ENCODE results near the gene CORO1A. TPM values are rescaled to one million over a fixed set of nuclear protein-coding genes. Genes with fewer than 3 reads are reported as not detected.
"Not testable (repeated sequence)": the region's sequence is repeated elsewhere in the genome, so short reads cannot be mapped to it uniquely, and the experiment has no call there.

Gene CORO1A
- total RNA-seq, 1 donor from 2014 or later = 70.0 TPM

DNA sequence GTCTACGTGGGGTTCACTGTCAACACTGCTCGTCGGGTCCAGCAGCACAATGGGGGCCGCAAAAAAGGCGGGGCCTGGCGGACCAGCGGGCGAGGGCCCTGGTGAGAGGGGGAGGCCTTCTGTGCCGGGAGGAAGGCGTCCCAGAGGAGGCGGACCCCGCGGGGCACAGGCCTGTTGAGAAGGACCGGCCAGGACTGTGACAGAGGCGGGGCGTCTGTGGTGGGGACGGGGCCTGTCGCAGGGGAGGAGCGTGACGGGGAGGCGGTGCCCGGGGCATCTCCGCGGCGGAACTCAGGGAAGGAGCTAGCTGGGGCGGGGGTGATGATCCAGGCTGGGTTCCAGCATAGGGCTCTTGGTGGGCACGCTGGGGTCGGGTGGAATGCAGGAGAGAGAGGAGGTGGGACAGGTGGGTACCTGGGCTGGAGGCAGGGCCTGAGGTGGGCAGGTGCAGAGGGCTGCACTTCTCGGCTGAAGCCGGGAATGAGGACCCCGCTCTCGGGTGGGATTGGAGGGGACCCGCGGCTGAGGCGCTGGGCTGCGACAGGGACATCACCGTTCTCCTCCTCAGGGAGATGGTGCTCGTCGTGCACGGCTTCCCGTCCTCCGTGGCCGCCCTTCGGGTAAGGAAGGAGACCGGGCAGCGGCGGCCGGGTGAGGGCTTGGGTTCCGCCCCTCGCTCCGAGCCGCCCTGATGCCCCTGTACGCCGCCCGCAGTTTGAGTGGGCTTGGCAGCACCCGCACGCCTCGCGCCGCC, 10.9 kb downstream of the CORO1A start:
- H3K27ac ChIP-seq; H3K27me3 ChIP-seq; H3K36me3 ChIP-seq; H3K9me3 ChIP-seq; intact Hi-C loops (cut with DNase I); H3K4me1 ChIP-seq: not testable (repeated sequence)
- H3K4me3 ChIP-seq = peak overlapping the region; percentile 50
- DNase-seq = peak; percentile 72
- peak; percentile 85 for ATAC-seq

DNA sequence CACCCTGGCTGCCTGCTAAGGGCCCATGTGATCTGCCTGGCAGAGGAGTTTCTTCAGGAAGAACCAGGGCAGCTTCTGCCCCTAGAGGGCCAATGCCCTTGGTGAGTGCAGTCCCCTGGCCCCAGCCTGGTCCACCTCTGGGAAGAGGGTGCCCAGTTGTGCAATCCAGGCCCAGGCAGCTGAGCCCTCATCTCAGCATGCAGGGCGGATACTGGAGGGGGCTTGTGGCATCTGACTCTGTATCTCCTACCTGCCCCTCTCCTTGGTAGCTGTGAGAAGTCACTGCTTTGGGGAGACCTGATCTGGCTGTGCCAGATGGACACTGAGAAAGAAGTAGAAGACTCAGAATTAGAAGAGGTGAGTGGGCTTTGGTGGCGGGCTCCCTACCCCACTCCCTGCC, 13.6 kb downstream of the CORO1A start:
- H3K9me3 ChIP-seq; DNase-seq; H3K27ac ChIP-seq; H3K4me1 ChIP-seq; ATAC-seq; intact Hi-C loops (cut with DNase I); H3K4me3 ChIP-seq; H3K27me3 ChIP-seq; H3K36me3 ChIP-seq: not testable (repeated sequence)

DNA sequence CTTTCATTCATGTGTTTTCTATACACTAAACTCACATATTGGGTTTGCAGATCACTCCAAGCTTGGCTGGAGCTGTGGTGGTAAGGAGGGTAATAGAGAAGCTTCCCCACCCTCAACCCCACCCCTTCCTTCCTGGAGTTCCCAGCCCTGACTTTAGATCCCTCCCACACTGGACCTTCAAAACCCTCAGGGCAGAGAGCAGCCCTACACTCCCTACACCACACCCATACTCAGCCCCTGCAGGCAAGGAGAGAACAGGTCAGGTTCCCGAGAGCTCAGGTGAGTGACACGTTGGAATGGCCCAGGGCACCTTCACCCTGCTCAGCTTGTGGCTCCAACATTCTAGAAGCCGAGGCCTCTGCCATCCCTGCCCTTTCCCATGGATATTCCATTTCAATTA, 15.6 kb downstream of the CORO1A start, which contains the start of gene SULT1A3:
Gene SULT1A3, plus strand, starts transcription at position 207 of the 400 bp plus-strand sequence. CDS start 1,474 bp downstream, outside the sequence.
- H3K4me1 ChIP-seq; H3K27ac ChIP-seq; intact Hi-C loops (cut with DNase I); H3K36me3 ChIP-seq; H3K4me3 ChIP-seq; H3K9me3 ChIP-seq; H3K27me3 ChIP-seq; DNase-seq: not testable (repeated sequence)
- peak; percentile 52 for ATAC-seq

DNA sequence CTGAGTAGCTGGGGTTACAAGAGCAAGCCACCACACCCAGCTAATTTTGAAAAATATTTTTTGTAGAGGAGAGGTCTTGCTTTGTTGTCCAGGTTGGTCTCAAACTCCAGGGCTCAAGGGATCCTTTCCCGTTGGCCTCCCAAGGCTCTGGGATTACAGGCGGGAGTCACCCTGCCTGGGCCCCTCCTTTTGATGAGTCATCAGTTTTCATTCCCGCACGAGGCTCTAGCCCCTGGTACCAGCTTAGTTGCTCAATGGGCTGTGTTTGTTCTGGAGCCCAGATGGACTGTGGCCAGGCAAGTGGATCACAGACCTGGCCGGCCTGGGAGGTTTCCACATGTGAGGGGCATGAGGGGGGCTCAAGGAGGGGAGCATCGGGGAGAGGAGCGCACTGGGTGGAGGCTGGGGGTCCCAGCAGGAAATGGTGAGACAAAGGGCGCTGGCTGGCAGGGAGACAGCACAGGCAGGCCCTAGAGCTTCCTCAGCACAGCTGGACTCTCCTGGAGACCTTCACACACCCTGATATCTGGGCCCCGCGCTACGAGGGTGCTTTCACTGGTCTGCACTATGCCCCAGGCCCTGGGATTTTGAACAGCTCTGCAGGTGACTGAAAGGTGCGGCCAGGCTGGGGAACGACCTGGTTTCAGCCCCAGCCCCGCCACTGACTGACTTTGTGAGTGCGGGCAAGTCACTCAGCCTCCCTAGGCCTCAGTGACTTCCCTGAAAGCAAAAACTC, 16.4 kb downstream of the CORO1A start:
- H3K36me3 ChIP-seq; H3K27me3 ChIP-seq; H3K4me3 ChIP-seq; H3K4me1 ChIP-seq; H3K27ac ChIP-seq; DNase-seq; intact Hi-C loops (cut with DNase I); H3K9me3 ChIP-seq: not testable (repeated sequence)
- ATAC-seq = peak; percentile 66

DNA sequence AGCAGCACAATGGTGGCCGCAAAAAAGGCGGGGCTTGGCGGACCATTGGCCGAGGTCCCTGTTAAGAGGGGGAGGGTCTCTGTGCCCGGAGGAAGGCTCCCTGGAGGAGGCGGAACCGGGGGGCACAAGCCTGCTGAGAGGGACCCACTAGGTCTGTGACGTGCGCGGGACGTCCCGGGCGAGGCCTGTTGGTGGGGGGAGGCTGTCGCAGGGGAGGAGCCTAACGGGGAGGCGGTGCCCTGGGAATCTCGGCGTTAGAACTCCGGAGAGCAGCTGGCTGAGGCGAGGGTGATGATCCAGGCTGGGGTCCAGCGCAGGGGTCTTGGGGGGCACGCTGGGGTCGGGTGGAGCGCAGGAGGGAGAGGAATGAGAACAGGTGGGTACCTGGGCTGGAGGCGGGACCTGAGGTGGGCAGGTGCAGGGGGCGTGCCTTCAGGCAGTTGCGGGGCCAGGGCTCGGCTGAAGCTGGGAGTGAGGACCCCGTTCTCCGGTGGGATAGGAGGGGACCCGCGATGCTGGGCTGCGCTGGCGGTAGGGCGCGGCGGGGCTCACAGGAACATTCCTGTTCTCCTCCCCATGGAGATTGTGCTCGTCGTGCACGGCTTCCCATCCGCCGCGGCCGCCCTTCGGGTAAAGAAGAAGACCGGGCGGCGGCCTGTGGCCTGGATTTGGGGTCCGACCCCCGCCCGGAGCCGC, 22.3 kb downstream of the CORO1A start:
- H3K27ac ChIP-seq; intact Hi-C loops (cut with DNase I); H3K36me3 ChIP-seq; H3K9me3 ChIP-seq; H3K4me1 ChIP-seq; H3K27me3 ChIP-seq: not testable (repeated sequence)
- peak; percentile 64 for DNase-seq
- ATAC-seq = peak; percentile 72
- H3K4me3 ChIP-seq = peak overlapping the region; percentile 57

DNA sequence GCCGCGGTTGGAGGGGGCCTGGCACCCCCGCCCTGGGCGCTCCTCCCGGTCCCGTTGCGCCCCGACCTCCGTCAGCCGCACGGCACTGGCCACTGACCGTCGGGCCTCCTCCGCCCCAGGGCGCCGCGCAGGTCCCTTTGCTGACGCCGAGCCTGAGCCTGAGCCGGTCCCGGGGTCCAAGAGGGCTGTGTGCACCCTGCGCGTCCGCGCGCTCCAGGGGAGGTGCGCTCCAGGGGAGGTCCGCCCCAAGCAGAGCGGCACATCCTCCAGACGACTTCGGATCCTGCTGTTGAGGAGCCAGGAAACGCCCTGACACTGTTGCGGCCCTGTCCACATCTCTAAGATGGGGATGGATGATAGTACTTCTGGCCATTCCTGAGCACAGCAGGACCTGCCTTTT, 22.9 kb downstream of the CORO1A start:
- H3K27ac ChIP-seq; H3K36me3 ChIP-seq; intact Hi-C loops (cut with DNase I); H3K4me1 ChIP-seq; DNase-seq; H3K9me3 ChIP-seq; H3K27me3 ChIP-seq: not testable (repeated sequence)
- peak; percentile 38 for ATAC-seq
- H3K4me3 ChIP-seq = peak overlapping the region; percentile 57

DNA sequence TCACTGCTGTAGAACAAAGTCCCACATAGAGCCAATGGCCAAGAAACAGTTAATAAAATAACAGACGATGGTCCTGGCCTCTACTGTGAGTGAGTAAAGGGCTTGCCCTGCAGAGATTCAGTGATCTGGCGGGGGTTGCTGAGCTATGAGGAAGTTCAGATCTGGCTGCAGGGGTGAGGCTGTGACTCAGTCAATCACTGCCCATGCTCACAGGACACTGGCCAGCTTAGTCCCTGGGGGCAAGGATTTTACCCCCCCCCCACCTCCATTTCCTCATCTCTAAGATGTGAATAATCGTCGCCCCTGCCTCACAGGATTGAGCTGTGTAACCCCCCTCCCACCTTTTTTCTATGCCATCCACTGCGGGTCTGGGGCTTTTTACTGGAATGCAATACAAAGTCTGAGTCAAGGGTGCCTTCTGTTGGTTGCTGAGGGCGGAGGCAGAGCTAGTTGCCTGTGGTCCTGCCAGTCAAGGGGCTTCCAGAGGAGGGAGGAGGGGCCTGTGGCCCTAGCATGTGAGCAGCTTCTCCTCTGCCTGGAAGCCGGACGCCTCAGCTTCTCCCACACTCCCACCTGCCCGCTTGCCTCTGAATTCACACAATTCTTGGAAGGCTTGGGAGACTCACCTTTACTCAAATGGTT, 23.8 kb downstream of the CORO1A start:
- DNase-seq = peak; percentile 21
- peak; percentile 56 for ATAC-seq
- intact Hi-C loops (cut with DNase I) = not testable (repeated sequence)

DNA sequence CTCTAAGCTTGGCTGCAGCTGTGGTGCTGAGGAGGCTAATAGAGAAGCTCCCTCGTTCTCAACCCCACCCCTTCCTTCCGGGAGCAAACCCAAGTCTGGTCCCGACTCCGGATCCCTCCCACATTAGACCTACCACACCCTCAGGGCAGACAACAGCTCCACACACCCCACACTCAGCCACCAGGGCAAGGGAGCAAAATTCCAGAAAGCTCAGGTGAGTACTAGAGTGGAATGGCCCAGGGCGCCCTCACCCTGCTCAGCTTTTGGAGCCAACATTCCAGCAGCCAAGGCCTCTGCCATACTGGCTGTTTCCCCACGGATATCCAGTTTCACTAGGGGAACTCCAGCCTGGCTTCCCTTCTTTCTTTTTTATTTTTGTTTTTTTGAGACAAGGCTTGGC, 25.6 kb downstream of the CORO1A start:
- intact Hi-C loops (cut with DNase I); H3K9me3 ChIP-seq; H3K27me3 ChIP-seq; H3K4me1 ChIP-seq; H3K4me3 ChIP-seq; DNase-seq; H3K36me3 ChIP-seq; H3K27ac ChIP-seq: not testable (repeated sequence)
- ATAC-seq = peak; percentile 62

More for the DNA sequence above, 23.8 kb downstream of the CORO1A start:
- not testable (repeated sequence) for H3K9me3 ChIP-seq, H3K36me3 ChIP-seq, H3K27ac ChIP-seq, H3K4me3 ChIP-seq, H3K4me1 ChIP-seq, H3K27me3 ChIP-seq

DNA sequence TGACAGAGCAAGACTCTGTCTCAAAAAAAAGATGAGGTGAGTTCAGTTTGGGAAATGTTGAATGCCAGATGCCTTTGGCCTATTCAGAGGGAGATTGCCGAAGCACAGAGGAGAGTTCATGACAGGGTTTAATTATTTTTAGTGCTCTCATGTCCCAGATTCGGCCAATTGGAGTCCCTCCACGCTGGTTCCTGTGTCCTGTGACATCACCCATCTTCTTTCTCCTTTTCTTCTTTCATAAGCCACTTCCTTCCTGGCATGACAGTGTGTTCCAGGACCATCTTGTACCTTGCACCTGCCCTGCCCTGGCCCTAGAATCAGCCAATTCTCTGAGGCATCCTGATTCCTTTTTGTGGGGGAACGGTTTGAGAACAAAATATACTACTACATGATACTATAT, 28.0 kb downstream of the CORO1A start:
- intact Hi-C loops (cut with DNase I); ATAC-seq: not testable (repeated sequence)

DNA sequence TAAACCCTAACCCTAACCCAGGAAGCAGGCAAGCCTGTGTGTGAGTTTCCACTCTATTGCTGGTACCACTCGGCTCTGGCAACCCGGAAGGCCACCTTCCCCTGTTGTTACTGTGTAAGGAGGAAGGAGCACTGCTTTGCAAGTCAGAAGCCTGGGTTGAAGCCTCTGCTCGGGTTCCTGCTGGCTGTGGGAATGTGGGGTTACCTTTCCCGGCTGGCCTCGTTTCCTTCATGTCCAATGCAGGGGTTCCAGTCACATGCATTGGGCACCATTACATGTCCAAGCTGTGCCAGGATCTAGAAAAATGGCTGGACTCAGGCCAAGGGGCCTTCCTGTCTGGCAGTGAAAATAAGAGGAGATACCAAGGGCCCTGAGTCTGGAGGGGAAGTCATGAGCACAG, 33.7 kb downstream of the CORO1A start:
- H3K4me1 ChIP-seq; H3K36me3 ChIP-seq; H3K4me3 ChIP-seq; intact Hi-C loops (cut with DNase I); H3K27ac ChIP-seq; ATAC-seq; H3K27me3 ChIP-seq; H3K9me3 ChIP-seq: not testable (repeated sequence)
- DNase-seq = peak; percentile 4

More for the DNA sequence above, 28.0 kb downstream of the CORO1A start:
- not testable (repeated sequence) for H3K27me3 ChIP-seq, H3K4me1 ChIP-seq, H3K27ac ChIP-seq, DNase-seq, H3K36me3 ChIP-seq, H3K4me3 ChIP-seq, H3K9me3 ChIP-seq

Other genes with a start within 250 kb of the CORO1A start
- gene TMEM219, start 221.5 kb upstream of the CORO1A start, total RNA-seq = 133 TPM
- 75.4 TPM for gene TAOK2, start 209.7 kb upstream of the CORO1A start, total RNA-seq
- gene HIRIP3, start 188.0 kb upstream of the CORO1A start, total RNA-seq = 20.3 TPM
- 65.3 TPM for gene INO80E, start 187.4 kb upstream of the CORO1A start, total RNA-seq
- 2.6 TPM for gene DOC2A, start 172.6 kb upstream of the CORO1A start, total RNA-seq
- not detected for gene C16orf92, start 160.4 kb upstream of the CORO1A start, total RNA-seq
- gene TLCD3B, start 152.3 kb upstream of the CORO1A start, total RNA-seq = not detected
- 689 TPM for gene ALDOA, start 117.8 kb upstream of the CORO1A start, total RNA-seq
- 74.2 TPM for gene PPP4C, start 107.6 kb upstream of the CORO1A start, total RNA-seq
- gene TBX6, start 91.7 kb upstream of the CORO1A start, total RNA-seq = 1.4 TPM
- 93.6 TPM for gene YPEL3, start 87.4 kb upstream of the CORO1A start, total RNA-seq
- 11.5 TPM for gene GDPD3, start 70.1 kb upstream of the CORO1A start, total RNA-seq
- gene MAPK3, start 60.4 kb upstream of the CORO1A start, total RNA-seq = 93.7 TPM
- gene BOLA2B, start 10.1 kb downstream of the CORO1A start, total RNA-seq = 59.3 TPM
- 49.4 TPM for gene SLX1A, start 10.3 kb downstream of the CORO1A start, total RNA-seq
- gene SULT1A3, start 15.7 kb downstream of the CORO1A start, total RNA-seq = 10.6 TPM
- 19.9 TPM for gene NPIPB13, start 64.9 kb downstream of the CORO1A start, total RNA-seq
- gene CD2BP2, start 171.7 kb downstream of the CORO1A start, total RNA-seq = 51.5 TPM
- 36.0 TPM for gene TBC1D10B, start 186.9 kb downstream of the CORO1A start, total RNA-seq
- not detected for gene MYL11, start 191.2 kb downstream of the CORO1A start, total RNA-seq
- gene SEPTIN1, start 199.0 kb downstream of the CORO1A start, total RNA-seq = 8.6 TPM
- 6.1 TPM for gene ZNF48, start 211.8 kb downstream of the CORO1A start, total RNA-seq
- 4.5 TPM for gene ZNF771, start 224.0 kb downstream of the CORO1A start, total RNA-seq
- 17.9 TPM for gene DCTPP1, start 246.4 kb downstream of the CORO1A start, total RNA-seq